IPS-18c (cell line): ENCODE data around the gene ALX1.

Experiments used
- H3K4me3 ChIP-seq: 2 replicates; pipeline ENCODE4 v1.7.0; 2013; ENCODE audit warnings: low read depth, mild to moderate bottlenecking, low read length, moderate library complexity; ENCODE audit not compliant: insufficient read depth
- H3K9me3 ChIP-seq: one replicate; pipeline ENCODE4 v1.6.1; 2013; ENCODE audit warnings: mild to moderate bottlenecking, low read length, moderate library complexity; ENCODE audit not compliant: control insufficient read depth, insufficient read depth

The ALX1 gene

GRCh38 chr12:85280165-85280983, at the start of gene ALX1:
Gene ALX1 (plus strand): TSS chr12:85280220. CDS start chr12:85280262, 42 bp downstream.
- peak within 1 kb of the TSS; percentile 73 for H3K4me3 ChIP-seq
- H3K9me3 ChIP-seq = no peaks in the 10 kb centered on the region

- H3K4me3 ChIP-seq = no peak overlapping the region
Observed at GRCh38 chr12:85237327-85237726, 42.7 kb upstream of the ALX1 start.

DNA sequence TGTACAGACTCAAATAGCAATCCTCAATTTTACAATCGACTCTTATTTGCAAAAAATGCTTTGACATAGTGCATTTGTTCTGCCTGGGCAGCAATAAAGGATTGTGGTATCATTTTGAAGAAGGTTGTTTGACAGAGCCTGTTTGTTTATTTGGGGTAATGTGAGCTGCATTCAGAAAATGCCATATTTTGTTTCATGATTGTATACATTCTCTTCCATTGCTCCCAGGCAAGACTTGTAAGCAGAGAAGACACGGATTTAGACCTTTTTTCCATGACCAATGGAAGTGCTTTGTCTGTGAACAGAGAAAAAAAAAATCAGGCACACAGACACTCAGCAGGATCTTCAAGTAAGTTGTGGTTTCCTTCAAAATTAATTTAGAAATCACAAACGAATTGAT, 35.5 kb upstream of the ALX1 start:
- H3K9me3 ChIP-seq = no peaks in the 10 kb centered on the region
- no peak overlapping the region for H3K4me3 ChIP-seq

More at GRCh38 chr12:85237327-85237726, 42.7 kb upstream of the ALX1 start:
- no peaks in the 10 kb centered on the region for H3K9me3 ChIP-seq

DNA sequence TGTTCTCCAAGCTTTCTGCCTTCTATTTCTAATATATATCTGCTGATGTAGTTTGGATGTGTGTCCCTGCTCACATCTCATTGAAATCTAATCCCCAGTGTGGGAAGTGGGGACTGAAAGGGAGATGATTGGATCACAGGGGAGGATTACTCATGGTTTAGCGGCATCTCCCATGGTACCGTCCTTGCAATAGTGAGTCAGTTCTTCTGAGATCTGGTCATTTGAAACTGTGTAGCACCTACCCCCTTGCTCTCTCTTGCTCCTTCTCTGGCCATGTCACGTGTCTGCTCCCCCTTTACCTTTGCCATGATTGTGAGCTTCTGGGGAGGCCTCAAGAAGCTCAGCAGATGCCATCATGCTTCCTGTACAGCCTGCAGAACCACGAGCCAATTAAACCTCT, 26.2 kb upstream of the ALX1 start:
- Histone ChIP-seq H3K4me3 (no peak overlapping the region), H3K9me3 (no peaks in the 10 kb centered on the region)

- Histone ChIP-seq H3K4me3 (no peak overlapping the region), H3K9me3 (no peaks in the 10 kb centered on the region)
Observed at GRCh38 chr12:85257671-85258070, 22.3 kb upstream of the ALX1 start.

DNA sequence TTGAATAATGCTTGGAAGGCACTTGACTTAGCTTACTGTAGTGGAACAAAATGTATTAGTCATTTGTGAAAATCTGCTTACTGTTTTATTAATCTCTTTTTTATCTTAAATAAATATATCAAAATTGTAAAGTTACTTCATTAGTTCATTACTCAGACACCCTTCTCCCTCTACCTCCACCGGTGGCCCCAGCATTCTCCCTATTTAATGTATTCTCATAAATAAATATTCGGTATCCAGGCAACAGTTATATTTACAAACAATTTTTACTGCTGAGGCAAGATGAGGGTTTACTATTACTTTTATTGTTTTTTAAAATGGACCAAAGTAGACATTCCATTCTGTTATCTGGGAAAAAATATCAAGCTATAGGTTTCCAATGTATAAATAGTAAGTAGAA, 19.6 kb upstream of the ALX1 start:
- Histone ChIP-seq H3K9me3 (no peaks in the 10 kb centered on the region), H3K4me3 (no peak overlapping the region)

DNA sequence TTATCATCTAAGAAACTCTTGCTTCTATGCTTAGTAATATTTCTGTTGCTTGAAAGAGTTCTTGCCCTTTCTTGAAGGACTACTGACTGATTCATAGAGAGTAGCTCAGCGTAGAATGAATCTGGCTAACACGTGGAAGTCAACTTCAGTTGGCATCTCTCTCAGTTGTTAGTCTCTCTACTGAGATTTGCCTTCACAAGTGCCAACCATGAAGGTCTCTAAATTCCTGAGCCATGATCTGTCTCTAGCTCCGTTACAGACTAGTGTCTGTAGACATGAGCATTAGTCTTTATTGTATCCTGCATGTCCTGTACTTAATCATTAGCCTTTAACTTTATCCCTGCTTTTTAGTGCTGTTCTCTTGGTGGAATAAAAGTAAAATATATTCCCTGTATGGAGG, 19.1 kb upstream of the ALX1 start:
- Histone ChIP-seq H3K9me3 (no peaks in the 10 kb centered on the region), H3K4me3 (no peak overlapping the region)

DNA sequence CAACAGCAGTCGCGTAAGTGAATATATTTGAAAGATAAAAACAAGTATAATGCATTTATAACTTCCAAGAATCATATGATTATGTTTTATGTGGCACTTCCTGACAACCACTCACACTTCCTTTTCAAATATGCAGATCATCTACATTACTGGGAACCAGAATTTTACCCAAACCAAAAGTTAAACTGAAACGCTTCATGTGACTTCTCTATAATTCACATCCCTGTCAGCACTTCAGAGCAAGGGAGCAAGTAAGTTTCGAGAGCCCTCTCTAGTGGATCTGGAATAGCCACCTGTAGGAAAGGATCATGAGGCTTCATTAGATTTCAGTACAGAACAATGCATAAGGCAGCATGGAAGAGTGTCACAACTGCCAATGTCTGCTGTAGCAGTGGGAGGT, 13.7 kb upstream of the ALX1 start:
- no peaks in the 10 kb centered on the region for H3K9me3 ChIP-seq
- no peak overlapping the region for H3K4me3 ChIP-seq

DNA sequence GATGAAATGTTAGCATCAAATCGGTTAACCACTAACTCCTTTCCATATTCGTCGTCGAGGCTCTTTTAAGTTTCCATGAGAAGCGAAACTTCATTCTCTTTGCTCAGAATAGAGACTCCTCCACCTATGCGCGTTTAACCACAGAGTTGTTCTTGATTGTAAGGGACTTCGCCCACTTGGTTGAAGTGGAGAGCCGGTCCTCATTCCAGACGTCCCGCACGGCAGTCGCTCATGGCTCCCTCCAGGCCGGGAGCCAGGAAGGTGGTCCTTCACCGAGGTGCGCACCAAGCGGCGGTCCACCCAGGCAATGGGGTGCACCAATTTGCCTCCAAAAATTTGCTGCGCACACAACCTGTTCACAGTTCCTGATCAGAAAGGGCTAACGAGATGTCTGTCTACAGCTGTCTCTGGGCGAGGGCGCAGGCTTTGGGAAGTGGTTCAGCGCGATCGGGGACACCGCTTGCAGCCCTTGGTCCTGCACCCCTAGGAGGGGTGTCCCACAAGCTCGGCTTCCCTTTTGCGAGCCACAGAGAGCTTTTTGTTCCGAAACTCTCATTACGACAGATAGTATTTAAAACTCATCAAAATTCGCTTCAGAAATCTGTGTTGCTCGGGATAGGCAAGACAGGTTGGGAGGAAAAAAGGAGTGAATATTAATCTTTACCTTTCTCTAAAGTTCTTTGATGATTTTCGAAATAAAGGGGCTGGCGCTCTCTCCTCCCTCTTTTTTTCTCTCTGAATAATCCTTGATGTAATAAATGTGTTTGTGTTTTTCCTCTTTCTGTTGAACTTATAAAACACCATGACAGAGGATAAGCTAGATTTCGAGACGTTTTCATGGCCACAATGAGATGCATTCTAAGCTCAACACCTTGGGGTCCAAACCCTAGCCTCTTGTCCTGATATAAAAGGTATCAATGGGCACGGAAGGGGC, 6.4 kb upstream of the ALX1 start:
- Histone ChIP-seq H3K4me3 (peak overlapping the region; percentile 25; the same call in 1 of the 2 replicates), H3K9me3 (no peaks in the 10 kb centered on the region)

GRCh38 chr12:85274315-85274651, 5.7 kb upstream of the ALX1 start:
- H3K4me3 ChIP-seq = no peak overlapping the region
- no peaks in the 10 kb centered on the region for H3K9me3 ChIP-seq

DNA sequence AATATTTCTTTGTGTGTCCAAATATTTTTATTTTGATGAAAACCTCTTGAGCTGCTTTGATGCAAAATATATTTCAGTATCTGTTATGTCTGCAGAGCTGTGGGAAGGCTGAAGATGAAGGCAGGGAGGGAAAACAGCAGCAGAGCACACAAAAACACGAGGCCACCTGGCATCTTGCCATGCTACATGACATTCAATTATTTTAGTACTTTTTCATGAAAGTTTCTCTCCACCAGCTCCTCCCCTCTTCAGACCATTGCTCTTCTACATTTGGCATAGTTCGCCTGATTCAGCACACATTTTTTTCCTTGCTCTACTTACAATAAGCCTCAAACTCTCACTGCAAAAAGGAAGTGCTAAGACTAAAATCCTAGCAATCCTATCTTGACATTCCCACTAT, 4.6 kb upstream of the ALX1 start:
- no peaks in the 10 kb centered on the region for H3K9me3 ChIP-seq
- no peak overlapping the region for H3K4me3 ChIP-seq

- Histone ChIP-seq H3K9me3 (no peaks in the 10 kb centered on the region), H3K4me3 (no peak overlapping the region)
Observed at GRCh38 chr12:85277191-85277590, 2.8 kb upstream of the ALX1 start.

- H3K4me3 ChIP-seq = peak overlapping the region; percentile 73; the same call in 1 of the 2 replicates
- no peaks in the 10 kb centered on the region for H3K9me3 ChIP-seq
Observed at GRCh38 chr12:85277900-85278597, 2.0 kb upstream of the ALX1 start.

- Histone ChIP-seq H3K9me3 (no peaks in the 10 kb centered on the region), H3K4me3 (peak overlapping the region; percentile 73)
Observed at GRCh38 chr12:85278598-85279448, 1.2 kb upstream of the ALX1 start.

- H3K4me3 ChIP-seq = peak overlapping the region; percentile 73
Observed at GRCh38 chr12:85279449-85280164, 413 bp upstream of the ALX1 start.

DNA sequence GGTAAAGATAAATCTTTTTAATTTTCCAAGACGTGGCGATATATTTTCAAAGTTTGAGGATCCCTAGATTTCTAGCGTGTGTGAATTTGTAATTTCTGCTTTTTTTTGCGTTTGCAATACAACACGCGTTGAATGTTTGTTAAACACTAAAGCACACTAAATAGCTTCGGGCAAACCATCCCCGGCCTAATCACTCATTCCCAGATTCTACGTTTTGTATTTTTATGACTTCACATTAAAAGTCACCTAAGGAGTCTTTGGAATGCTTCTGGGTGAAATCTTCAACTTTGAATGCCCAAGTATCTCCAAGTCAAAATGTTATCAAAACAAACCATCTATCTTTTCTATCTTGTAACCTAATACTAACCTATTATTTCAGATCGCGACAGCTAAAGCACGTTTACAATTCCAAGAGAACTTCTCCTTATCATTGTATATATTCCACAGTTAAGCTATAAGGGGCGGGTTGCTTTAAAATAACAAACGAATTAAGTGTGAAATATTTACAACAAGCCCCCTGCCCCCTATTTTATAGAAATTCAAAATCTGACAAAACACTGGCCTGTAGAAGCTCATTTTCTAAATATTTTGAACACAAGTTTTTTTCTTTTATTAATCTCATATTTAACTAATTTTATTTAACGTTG, 1.1 kb downstream of the ALX1 start:
- H3K9me3 ChIP-seq = no peaks in the 10 kb centered on the region
- H3K4me3 ChIP-seq = peak overlapping the region; percentile 73

More at GRCh38 chr12:85279449-85280164, 413 bp upstream of the ALX1 start:
- no peaks in the 10 kb centered on the region for H3K9me3 ChIP-seq
